Thoracic aorta endothelial cell (primary cell): ENCODE results near the gene PLSCR2. TPM values are rescaled to one million over a fixed set of nuclear protein-coding genes. Genes with fewer than 3 reads are reported as not detected.

ENCODE experiments used
- total RNA-seq: library from RNA; depleted of rRNA; stranded (reverse); fragments of >200 nt; gene quantifications from 2 replicates; pipeline ENCODE4 v1.2.3, GENCODE V29; 2012

Gene PLSCR2
- total RNA-seq, result not detected in 2 replicates

GRCh38 chr3:146469150-146470017, at the start of gene PLSCR2:
Gene PLSCR2 (minus strand): TSS chr3:146469561. CDS start chr3:146459904, 9,657 bp downstream.

Other genes with a start within 250 kb of the PLSCR2 start
- 63.7 and 129 TPM in 2 replicates for gene PLSCR4, start 218.5 kb downstream of the PLSCR2 start, total RNA-seq
- gene PLSCR1, start 75.0 kb upstream of the PLSCR2 start, total RNA-seq, result 65.7 and 82.5 TPM in 2 replicates
- gene PLSCR5, start 135.8 kb upstream of the PLSCR2 start, total RNA-seq, result not detected in 2 replicates